CD4-positive, CD25-positive, alpha-beta regulatory T cell (primary cell): ENCODE data around the gene GAS7. TPM values are rescaled to one million over a fixed set of nuclear protein-coding genes. Genes with fewer than 3 reads are reported as not detected.
"Not testable (repeated sequence)": the region's sequence is repeated elsewhere in the genome, so short reads cannot be mapped to it uniquely, and the experiment has no call there.

Experiments used
- ATAC-seq, 2 donors: fragments of 150-1000 bp; cut with Tn5 transposase; one replicate each; pipeline ENCODE4 v1.10.0; 2021; ENCODE audit warnings: low read depth in 2 of 2, moderate number of reproducible peaks in 2 of 2, moderate library complexity in 1 of 2
- DNase-seq, 3 donors: peaks; one replicate each; pipeline versions ENCODE4 v3.0.0 to v3.0.0-alpha.2; 2012 to 2022; ENCODE audit warnings: mixed read lengths in 1 of 3
- H3K27ac ChIP-seq: one replicate; pipeline ENCODE4 v1.7.0; 2013; ENCODE audit warnings: mild to moderate bottlenecking, low read length; ENCODE audit not compliant: insufficient read depth, poor library complexity, severe bottlenecking
- H3K27me3 ChIP-seq: one replicate; pipeline ENCODE4 v1.7.0; 2013; ENCODE audit warnings: low read length; ENCODE audit not compliant: control insufficient read depth, insufficient read depth
- H3K36me3 ChIP-seq: one replicate; pipeline ENCODE4 v1.7.0; 2013; ENCODE audit warnings: mild to moderate bottlenecking, low read length, moderate library complexity; ENCODE audit not compliant: control insufficient read depth, insufficient read depth
- H3K4me1 ChIP-seq: 2 replicates; pipeline ENCODE4 v1.7.0; 2013; ENCODE audit warnings: mild to moderate bottlenecking, low read length; ENCODE audit not compliant: insufficient read depth, control insufficient read depth, poor library complexity, severe bottlenecking
- H3K4me3 ChIP-seq: one replicate; pipeline ENCODE4 v1.7.0; 2013; ENCODE audit warnings: low read depth, mild to moderate bottlenecking, low read length, moderate library complexity
- H3K9me3 ChIP-seq, 2 experiments: 1 replicate in 1 of 2; 2 replicates in 1 of 2; pipeline ENCODE4 v1.7.0; 2013; ENCODE audit warnings: low read length in 2 of 2, mild to moderate bottlenecking in 1 of 2, moderate library complexity in 1 of 2; ENCODE audit not compliant: control insufficient read depth in 2 of 2
- H3K27ac Mint-ChIP-seq, 3 donors: one replicate each; pipeline ENCODE4 v1.8.0; 2020 to 2022; ENCODE audit warnings: mild to moderate bottlenecking in 3 of 3, mixed read lengths in 3 of 3, moderate library complexity in 2 of 3
- H3K27me3 Mint-ChIP-seq: one replicate; pipeline ENCODE4 v1.8.0; 2022; ENCODE audit warnings: mild to moderate bottlenecking, mixed read lengths
- H3K36me3 Mint-ChIP-seq: one replicate; pipeline ENCODE4 v1.8.0; 2020; ENCODE audit warnings: mixed read lengths
- H3K4me1 Mint-ChIP-seq, 4 donors: one replicate each; pipeline ENCODE4 v1.8.0; 2020 to 2022; ENCODE audit warnings: mixed read lengths in 4 of 4, mild to moderate bottlenecking in 1 of 4
- H3K4me3 Mint-ChIP-seq, 4 donors: one replicate each; pipeline ENCODE4 v1.8.0; 2020 to 2022; ENCODE audit warnings: mild to moderate bottlenecking in 4 of 4, mixed read lengths in 4 of 4, moderate library complexity in 3 of 4
- H3K9me3 Mint-ChIP-seq, 7 donors: one replicate each; pipeline ENCODE4 v1.8.0; 2020 to 2022; ENCODE audit warnings: mixed read lengths in 7 of 7, mild to moderate bottlenecking in 3 of 7, moderate library complexity in 2 of 7
- polyA plus RNA-seq, 4 donors: library from polyadenylated mRNA; unstranded; fragments of 300-500 nt; fragmentation: Illumina TruSeq; gene quantifications; one replicate each; pipeline ENCODE4 v1.2.3, GENCODE V29; 2021
- total RNA-seq: library from RNA; stranded (reverse); gene quantifications from one replicate; pipeline ENCODE4 v1.2.3, GENCODE V29; 2022

The GAS7 gene
- total and polyA plus RNA-seq, 5 donors from 2014 or later: 0.10 to 0.79 (median 0.46) TPM; not detected in 1

GRCh38 chr17:10013365-10014112 lies 184.9 kb downstream of the GAS7 start:
- no peak for DNase-seq
- H3K27ac ChIP-seq: no peak overlapping the region
- peak in 1 of 2 donors; percentile 37 for ATAC-seq
- Mint-ChIP-seq H3K27ac (no peak overlapping the region), H3K27me3 (no peaks in the 10 kb centered on the region), H3K9me3 (peaks cover 0 to 4% (median 2%) of the 10 kb centered on the region in 7 donors), H3K36me3 (no peaks in the 10 kb centered on the region), H3K4me1 (no peaks in the 10 kb centered on the region), H3K4me3 (no peak overlapping the region)
- H3K9me3 ChIP-seq: no peaks in the 10 kb centered on the region
- H3K4me3 ChIP-seq: no peak overlapping the region
- no peaks in the 10 kb centered on the region for H3K36me3 ChIP-seq
- H3K27me3 ChIP-seq: no peaks in the 10 kb centered on the region
- H3K4me1 ChIP-seq: no peaks in the 10 kb centered on the region

GRCh38 chr17:10010752-10011151 lies 187.7 kb downstream of the GAS7 start:
- no peaks in the 10 kb centered on the region for H3K27me3 ChIP-seq
- no peak for ATAC-seq
- no peak overlapping the region for H3K4me3 ChIP-seq
- Mint-ChIP-seq H3K4me1 (no peaks in the 10 kb centered on the region), H3K9me3 (peaks cover 0 to 4% (median 2%) of the 10 kb centered on the region in 7 donors), H3K4me3 (no peak overlapping the region), H3K27ac (no peak overlapping the region), H3K36me3 (no peaks in the 10 kb centered on the region), H3K27me3 (no peaks in the 10 kb centered on the region)
- H3K27ac ChIP-seq: no peak overlapping the region
- no peaks in the 10 kb centered on the region for H3K36me3 ChIP-seq
- no peaks in the 10 kb centered on the region for H3K9me3 ChIP-seq
- no peaks in the 10 kb centered on the region for H3K4me1 ChIP-seq
- no peak for DNase-seq

GRCh38 chr17:10003705-10004104 lies 194.7 kb downstream of the GAS7 start:
- Mint-ChIP-seq H3K4me3 (no peak overlapping the region), H3K4me1 (no peaks in the 10 kb centered on the region), H3K9me3 (peaks cover 0 to 3% (median 0%) of the 10 kb centered on the region in 7 donors), H3K36me3 (no peaks in the 10 kb centered on the region), H3K27ac (no peak overlapping the region), H3K27me3 (peaks cover 7% of the 10 kb centered on the region)
- Histone ChIP-seq H3K27ac (no peak overlapping the region), H3K9me3 (no peaks in the 10 kb centered on the region), H3K36me3 (no peaks in the 10 kb centered on the region), H3K27me3 (no peaks in the 10 kb centered on the region), H3K4me3 (no peak overlapping the region), H3K4me1 (no peaks in the 10 kb centered on the region)
- no peak for ATAC-seq
- DNase-seq: no peak

- H3K27ac Mint-ChIP-seq, H3K36me3 Mint-ChIP-seq, ATAC-seq: not testable (repeated sequence)
Measured at GRCh38 chr17:10002567-10003360, 195.6 kb downstream of the GAS7 start.

GRCh38 chr17:10001306-10001873 lies 197.0 kb downstream of the GAS7 start:
- Histone ChIP-seq H3K4me3 (no peak overlapping the region), H3K4me1 (no peaks in the 10 kb centered on the region), H3K27ac (no peak overlapping the region), H3K27me3 (no peaks in the 10 kb centered on the region), H3K36me3 (no peaks in the 10 kb centered on the region), H3K9me3 (no peaks in the 10 kb centered on the region)
- Mint-ChIP-seq H3K27ac (no peak overlapping the region), H3K36me3 (no peaks in the 10 kb centered on the region), H3K4me3 (no peak overlapping the region), H3K9me3 (peaks cover 0 to 5% (median 0%) of the 10 kb centered on the region in 7 donors), H3K27me3 (peaks cover 7% of the 10 kb centered on the region), H3K4me1 (no peaks in the 10 kb centered on the region)
- no peak for DNase-seq
- ATAC-seq: no peak

More at GRCh38 chr17:10002567-10003360, 195.6 kb downstream of the GAS7 start:
- not testable (repeated sequence) for H3K27me3 Mint-ChIP-seq, H3K4me1 Mint-ChIP-seq, H3K4me3 ChIP-seq, H3K27me3 ChIP-seq, H3K4me1 ChIP-seq, H3K9me3 ChIP-seq, H3K36me3 ChIP-seq, H3K4me3 Mint-ChIP-seq, H3K9me3 Mint-ChIP-seq, H3K27ac ChIP-seq, DNase-seq

GRCh38 chr17:9999919-10000695 lies 198.3 kb downstream of the GAS7 start:
- H3K9me3 ChIP-seq: no peaks in the 10 kb centered on the region
- H3K4me3 ChIP-seq: no peak overlapping the region
- no peaks in the 10 kb centered on the region for H3K27me3 ChIP-seq
- H3K36me3 ChIP-seq: no peaks in the 10 kb centered on the region
- H3K27ac ChIP-seq: no peak overlapping the region
- ATAC-seq (no peak), DNase-seq (no peak)
- Mint-ChIP-seq H3K27me3 (peaks cover under 1% of the 10 kb centered on the region), H3K27ac (no peak overlapping the region), H3K4me1 (no peaks in the 10 kb centered on the region), H3K36me3 (no peaks in the 10 kb centered on the region), H3K9me3 (peaks cover 0 to 5% (median 0%) of the 10 kb centered on the region in 7 donors), H3K4me3 (no peak overlapping the region)
- no peaks in the 10 kb centered on the region for H3K4me1 ChIP-seq

GRCh38 chr17:9998060-9998459 lies 200.3 kb downstream of the GAS7 start:
- H3K27me3 ChIP-seq: no peaks in the 10 kb centered on the region
- H3K9me3 Mint-ChIP-seq: peaks cover 0 to 5% (median 0%) of the 10 kb centered on the region in 7 donors

More at GRCh38 chr17:9998060-9998459, 200.3 kb downstream of the GAS7 start:
- H3K36me3 ChIP-seq: no peaks in the 10 kb centered on the region
- DNase-seq (no peak), ATAC-seq (no peak)
- Mint-ChIP-seq H3K4me3 (no peak overlapping the region), H3K27me3 (no peaks in the 10 kb centered on the region), H3K4me1 (no peaks in the 10 kb centered on the region), H3K36me3 (no peaks in the 10 kb centered on the region), H3K27ac (no peak overlapping the region)
- H3K4me1 ChIP-seq: no peaks in the 10 kb centered on the region
- no peak overlapping the region for H3K4me3 ChIP-seq
- H3K27ac ChIP-seq: no peak overlapping the region
- no peaks in the 10 kb centered on the region for H3K9me3 ChIP-seq
